Measurements from ENCODE around the gene USP1.
A peak's percentile ranks its signal among the peaks of the same experiment; 100 is the strongest.

The USP1 gene

GRCh38 chr1:62428351-62428750 lies 8.5 kb upstream of the USP1 start:
- DNase-seq = no peak

GRCh38 chr1:62429581-62429980 lies 7.3 kb upstream of the USP1 start:
- DNase-seq = no peak

- DNase-seq = peak; percentile 7 to 10
Observed at GRCh38 chr1:62433861-62434617, 2.8 kb upstream of the USP1 start.

GRCh38 chr1:62434618-62435001 lies 2.2 kb upstream of the USP1 start:
- no peak for DNase-seq

GRCh38 chr1:62435231-62436038 lies 1.4 kb upstream of the USP1 start:
- DNase-seq = peak in 1 of 2 experiments; percentile 40

- DNase-seq = no peak
Observed at GRCh38 chr1:62436039-62436465, 797 bp upstream of the USP1 start.

- DNase-seq = peak in 1 of 2 experiments; percentile 18
Observed at GRCh38 chr1:62437273-62437940, 558 bp downstream of the USP1 start.

GRCh38 chr1:62438163-62438562 lies 1.3 kb downstream of the USP1 start:
- DNase-seq = no peak

GRCh38 chr1:62439652-62440371 lies 3.0 kb downstream of the USP1 start:
- no peak for DNase-seq

GRCh38 chr1:62444701-62445100 lies 7.9 kb downstream of the USP1 start:
- DNase-seq = peak; percentile 13 to 37

- DNase-seq = no peak
Observed at GRCh38 chr1:62448221-62448933, 11.5 kb downstream of the USP1 start.

- no peak for DNase-seq
Observed at GRCh38 chr1:62450301-62450700, 13.5 kb downstream of the USP1 start.

- no peak for DNase-seq
Observed at GRCh38 chr1:62452951-62453350, 16.1 kb downstream of the USP1 start.

- DNase-seq = no peak
Observed at GRCh38 chr1:62457955-62458354, 21.1 kb downstream of the USP1 start.

- no peak for DNase-seq
Observed at GRCh38 chr1:62462370-62462769, 25.5 kb downstream of the USP1 start.

GRCh38 chr1:62467092-62467491 lies 30.2 kb downstream of the USP1 start:
- no peak for DNase-seq

- DNase-seq = no peak
Observed at GRCh38 chr1:62476525-62477219, 39.8 kb downstream of the USP1 start.

GRCh38 chr1:62481681-62482080 lies 44.8 kb downstream of the USP1 start:
- DNase-seq = no peak

- no peak for DNase-seq
Observed at GRCh38 chr1:62484824-62485468, 48.1 kb downstream of the USP1 start.

GRCh38 chr1:62487956-62488355 lies 51.1 kb downstream of the USP1 start:
- DNase-seq = no peak

GRCh38 chr1:62492521-62492920 lies 55.7 kb downstream of the USP1 start:
- no peak for DNase-seq

Data from AML-193 (cell line).